Measurements from ENCODE around the gene KRTAP5-7. TPM values are rescaled to one million over a fixed set of nuclear protein-coding genes. Genes with fewer than 3 reads are reported as not detected.
"Not testable (repeated sequence)": the region's sequence is repeated elsewhere in the genome, so short reads cannot be mapped to it uniquely, and the experiment has no call there.

KRTAP5-7 gene
- under 1 TPM in 3 of 4 donors, not detected in 1; 0.10 to 0.33 (median 0.25) TPM for polyA plus RNA-seq (ENCODE audit: insufficient read length in 4 of 4)

GRCh38 chr11:71526796-71527575 lies at the start of gene KRTAP5-7:
Gene KRTAP5-7 (plus strand): TSS chr11:71527267. CDS start chr11:71527301, 34 bp downstream.
- not testable (repeated sequence) for DNase-seq (ENCODE audit: low read depth in 4 of 4, low spot score in 2 of 4)

GRCh38 chr11:71477641-71478527 lies 49.2 kb upstream of the KRTAP5-7 start:
- no peak for DNase-seq (ENCODE audit: low read depth in 4 of 4, low spot score in 2 of 4)

- no peak for DNase-seq (ENCODE audit: low read depth in 4 of 4, low spot score in 2 of 4)
These were observed 48.6 kb upstream of the KRTAP5-7 start for GRCh38 chr11:71478528-71478840.

GRCh38 chr11:71481101-71481960 lies 45.7 kb upstream of the KRTAP5-7 start:
- DNase-seq (ENCODE audit: low read depth in 4 of 4, low spot score in 2 of 4): no peak

- no peak for DNase-seq (ENCODE audit: low read depth in 4 of 4, low spot score in 2 of 4)
These were observed 44.9 kb upstream of the KRTAP5-7 start for GRCh38 chr11:71482216-71482615.

GRCh38 chr11:71482746-71483364 lies 44.2 kb upstream of the KRTAP5-7 start:
- no peak for DNase-seq (ENCODE audit: low read depth in 4 of 4, low spot score in 2 of 4)

- no peak for DNase-seq (ENCODE audit: low read depth in 4 of 4, low spot score in 2 of 4)
These were observed 43.4 kb upstream of the KRTAP5-7 start for GRCh38 chr11:71483692-71484091.

GRCh38 chr11:71484248-71485062 lies 42.6 kb upstream of the KRTAP5-7 start:
- no peak for DNase-seq (ENCODE audit: low read depth in 4 of 4, low spot score in 2 of 4)

- DNase-seq (ENCODE audit: low read depth in 4 of 4, low spot score in 2 of 4): no peak
These were observed 42.0 kb upstream of the KRTAP5-7 start for GRCh38 chr11:71485063-71485399.

GRCh38 chr11:71485466-71485865 lies 41.6 kb upstream of the KRTAP5-7 start:
- DNase-seq (ENCODE audit: low read depth in 4 of 4, low spot score in 2 of 4): no peak

GRCh38 chr11:71486320-71486719 lies 40.7 kb upstream of the KRTAP5-7 start:
- no peak for DNase-seq (ENCODE audit: low read depth in 4 of 4, low spot score in 2 of 4)

GRCh38 chr11:71488681-71489270 lies 38.3 kb upstream of the KRTAP5-7 start:
- no peak for DNase-seq (ENCODE audit: low read depth in 4 of 4, low spot score in 2 of 4)

- DNase-seq (ENCODE audit: low read depth in 4 of 4, low spot score in 2 of 4): no peak
These were observed 37.6 kb upstream of the KRTAP5-7 start for GRCh38 chr11:71489311-71490043.

- DNase-seq (ENCODE audit: low read depth in 4 of 4, low spot score in 2 of 4): no peak
These were observed 36.9 kb upstream of the KRTAP5-7 start for GRCh38 chr11:71490044-71490730.

GRCh38 chr11:71490731-71491390 lies 36.2 kb upstream of the KRTAP5-7 start:
- no peak for DNase-seq (ENCODE audit: low read depth in 4 of 4, low spot score in 2 of 4)

- DNase-seq (ENCODE audit: low read depth in 4 of 4, low spot score in 2 of 4): no peak
These were observed 35.5 kb upstream of the KRTAP5-7 start for GRCh38 chr11:71491531-71491930.

- DNase-seq (ENCODE audit: low read depth in 4 of 4, low spot score in 2 of 4): no peak
These were observed 35.1 kb upstream of the KRTAP5-7 start for GRCh38 chr11:71491940-71492339.
